NCI-H187 (cell line): ENCODE measurements around the gene ITGB1.

Experiments
- DNase-seq, 2 experiments: peaks; one replicate each; lab custom pipeline; 2025; lab: John Stamatoyannopoulos, UW

ITGB1 gene

DNA sequence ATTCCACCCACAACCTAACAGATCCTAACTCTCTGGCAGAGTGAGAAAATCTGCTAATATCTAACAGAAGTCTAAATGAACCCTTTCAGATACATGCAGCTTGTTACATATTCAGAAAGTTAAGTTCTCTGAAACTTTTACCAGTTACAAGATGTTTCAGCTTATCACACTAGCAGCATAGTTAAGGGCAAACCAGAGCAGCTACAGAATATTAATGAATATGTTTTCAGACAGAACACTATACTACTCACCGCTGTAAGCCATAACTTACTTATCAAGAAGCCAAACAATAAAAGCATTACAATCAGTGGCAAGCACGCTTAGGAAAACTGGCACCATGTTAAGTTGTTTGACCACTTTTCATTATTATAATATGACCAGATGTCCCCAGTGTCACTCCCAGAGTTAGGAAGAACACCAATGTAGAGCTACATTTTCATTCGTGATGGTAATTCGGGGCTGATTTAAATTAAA lies 2.7 kb downstream of the ITGB1 start:
- no peak for DNase-seq

GRCh38 chr10:32954545-32955298 lies 3.3 kb downstream of the ITGB1 start:
- no peak for DNase-seq

- DNase-seq: no peak
These were observed 4.0 kb downstream of the ITGB1 start for GRCh38 chr10:32954080-32954479.

GRCh38 chr10:32953277-32953927 lies 4.6 kb downstream of the ITGB1 start:
- no peak for DNase-seq

- DNase-seq: no peak
These were observed 5.3 kb downstream of the ITGB1 start for GRCh38 chr10:32952541-32953276.

DNA sequence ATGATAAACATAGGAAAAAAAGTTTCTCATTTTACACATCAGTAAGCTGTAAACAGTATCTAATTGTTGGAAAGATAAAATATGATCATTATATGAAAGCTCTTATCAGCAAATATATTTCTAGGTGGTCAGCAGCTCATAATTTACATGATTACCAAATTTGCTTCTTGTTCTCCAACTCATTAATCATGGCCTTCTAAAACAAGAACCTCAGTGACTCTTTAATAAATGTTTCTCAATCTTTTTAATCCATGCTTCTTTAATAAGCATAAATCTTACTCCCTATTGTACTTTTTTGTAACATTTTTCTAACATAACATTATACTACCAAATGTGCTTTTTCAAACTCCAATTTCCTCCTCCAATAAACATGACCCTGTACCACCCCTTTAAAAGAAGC lies 5.9 kb downstream of the ITGB1 start:
- no peak for DNase-seq

GRCh38 chr10:32951111-32951510 lies 6.9 kb downstream of the ITGB1 start:
- DNase-seq: no peak

- DNase-seq: no peak
These were observed 7.4 kb downstream of the ITGB1 start for GRCh38 chr10:32950591-32951108.

- DNase-seq: no peak
These were observed 8.8 kb downstream of the ITGB1 start for GRCh38 chr10:32949221-32949678.

GRCh38 chr10:32948451-32948850 lies 9.6 kb downstream of the ITGB1 start:
- DNase-seq: no peak

DNA sequence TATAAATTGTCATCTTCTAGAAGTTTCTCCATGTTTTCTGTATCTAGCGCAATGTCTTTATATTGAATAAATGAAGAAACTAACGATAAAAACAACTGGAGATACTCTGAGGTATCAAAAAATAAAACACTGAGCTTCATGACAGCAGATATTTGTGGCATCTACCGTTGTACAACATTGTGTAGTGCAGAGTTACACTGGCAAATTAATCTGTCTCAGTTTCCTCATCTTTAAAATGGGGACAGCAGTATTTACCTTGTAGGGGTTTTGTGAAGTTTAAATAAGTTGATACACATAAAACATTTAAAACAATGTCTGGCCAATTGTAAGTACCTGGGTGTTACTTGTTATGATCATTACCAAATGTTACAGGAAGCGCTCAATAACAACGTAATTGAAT lies 10.4 kb downstream of the ITGB1 start:
- no peak for DNase-seq

DNA sequence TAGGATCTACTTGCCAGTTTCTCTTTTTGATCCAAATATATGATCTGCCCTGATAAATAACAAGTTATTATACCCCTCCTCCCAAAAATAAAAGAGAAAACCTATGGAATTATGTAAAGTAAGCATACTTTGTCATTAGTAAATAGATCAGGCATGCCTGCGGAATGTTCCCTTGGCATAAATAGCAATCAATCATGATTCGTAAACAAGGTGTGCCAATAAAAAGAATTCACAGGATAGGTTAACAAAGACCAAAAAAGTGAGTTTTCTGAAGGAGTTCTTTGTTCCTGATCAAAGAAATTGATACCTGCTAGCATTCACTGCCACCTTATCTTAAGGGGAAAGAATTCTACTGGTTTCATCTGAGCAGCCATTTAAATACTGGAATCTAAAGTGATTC lies 11.9 kb downstream of the ITGB1 start:
- DNase-seq: no peak

GRCh38 chr10:32943854-32944661 lies 14.0 kb downstream of the ITGB1 start:
- DNase-seq: no peak

- no peak for DNase-seq
These were observed 14.6 kb downstream of the ITGB1 start for GRCh38 chr10:32943395-32943794.

- no peak for DNase-seq
These were observed 15.9 kb downstream of the ITGB1 start for GRCh38 chr10:32942081-32942480.

- DNase-seq: no peak
These were observed 16.7 kb downstream of the ITGB1 start for GRCh38 chr10:32941357-32941756.

- DNase-seq: no peak
These were observed 17.4 kb downstream of the ITGB1 start for GRCh38 chr10:32940321-32941301.

DNA sequence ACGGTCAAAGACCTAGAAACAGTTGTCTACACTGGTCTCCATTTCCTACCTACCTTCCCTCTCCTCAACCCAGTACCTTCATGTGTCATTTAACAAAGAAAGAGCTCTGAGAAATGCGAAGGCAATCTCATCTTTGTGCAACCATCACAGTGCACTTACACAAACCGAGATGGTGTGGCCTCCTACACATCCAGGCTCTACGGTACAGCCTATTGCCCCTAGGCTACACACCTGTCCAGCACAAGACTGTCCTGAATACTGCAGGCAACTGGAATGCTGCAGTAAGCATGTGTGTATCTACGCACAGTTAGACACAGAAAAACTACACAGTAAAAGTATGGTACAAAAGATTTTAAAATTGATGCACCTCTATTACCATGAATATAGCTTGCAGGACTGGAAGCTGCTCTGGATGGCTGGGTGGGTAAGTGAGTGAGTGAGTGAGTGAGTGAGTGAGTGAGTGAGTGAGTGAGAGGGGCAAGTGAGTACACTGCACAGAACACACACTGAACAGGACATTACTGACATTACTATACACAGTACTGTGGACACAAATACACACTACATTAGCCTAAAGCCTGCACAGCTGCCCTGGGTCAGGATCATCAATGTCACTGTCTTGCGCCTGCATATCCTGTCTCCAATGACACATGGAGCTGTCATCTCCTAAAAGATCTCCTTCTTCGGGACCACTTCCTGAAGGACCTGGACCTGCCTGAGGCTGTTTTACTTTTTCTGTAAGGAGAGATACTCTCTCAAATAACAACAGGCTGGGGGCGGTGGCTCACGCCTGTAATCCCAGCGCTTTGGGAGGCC lies 18.5 kb downstream of the ITGB1 start:
- no peak for DNase-seq

DNA sequence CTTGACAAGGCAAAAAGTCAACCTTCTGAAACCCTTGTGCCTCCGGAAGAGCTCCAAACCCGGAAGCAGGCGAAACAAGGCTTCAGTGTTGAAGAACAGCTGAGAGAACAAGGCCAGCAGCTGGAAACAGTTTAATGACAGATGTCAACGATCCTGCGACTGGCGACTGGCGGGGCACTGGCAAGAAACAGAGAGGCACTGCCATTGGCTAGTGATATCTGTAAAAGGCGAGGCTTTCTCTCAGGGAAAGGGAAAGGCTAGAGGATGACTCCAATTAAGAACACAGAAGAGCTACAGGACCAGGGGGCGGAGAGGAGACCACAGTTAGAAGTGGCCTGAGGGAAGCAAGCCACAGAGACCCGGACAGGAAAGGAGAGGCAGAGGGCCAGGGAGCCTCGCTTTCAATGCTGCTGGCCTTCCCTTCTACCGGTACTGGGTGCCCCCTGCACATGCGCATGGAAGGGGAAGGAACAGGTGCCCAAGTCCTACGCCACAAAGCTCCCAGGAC lies 19.4 kb downstream of the ITGB1 start:
- DNase-seq: no peak
